HG02798 (cell line): ENCODE measurements around the gene ZNF667.

Experiments used
- ATAC-seq: cut with Tn5 transposase; IDR thresholded peaks from one replicate; pipeline ENCODE4 v1.9.1; 2021; ENCODE audit warnings: mild to moderate bottlenecking; ENCODE audit not compliant: unreplicated experiment, poor library complexity

Gene ZNF667

DNA sequence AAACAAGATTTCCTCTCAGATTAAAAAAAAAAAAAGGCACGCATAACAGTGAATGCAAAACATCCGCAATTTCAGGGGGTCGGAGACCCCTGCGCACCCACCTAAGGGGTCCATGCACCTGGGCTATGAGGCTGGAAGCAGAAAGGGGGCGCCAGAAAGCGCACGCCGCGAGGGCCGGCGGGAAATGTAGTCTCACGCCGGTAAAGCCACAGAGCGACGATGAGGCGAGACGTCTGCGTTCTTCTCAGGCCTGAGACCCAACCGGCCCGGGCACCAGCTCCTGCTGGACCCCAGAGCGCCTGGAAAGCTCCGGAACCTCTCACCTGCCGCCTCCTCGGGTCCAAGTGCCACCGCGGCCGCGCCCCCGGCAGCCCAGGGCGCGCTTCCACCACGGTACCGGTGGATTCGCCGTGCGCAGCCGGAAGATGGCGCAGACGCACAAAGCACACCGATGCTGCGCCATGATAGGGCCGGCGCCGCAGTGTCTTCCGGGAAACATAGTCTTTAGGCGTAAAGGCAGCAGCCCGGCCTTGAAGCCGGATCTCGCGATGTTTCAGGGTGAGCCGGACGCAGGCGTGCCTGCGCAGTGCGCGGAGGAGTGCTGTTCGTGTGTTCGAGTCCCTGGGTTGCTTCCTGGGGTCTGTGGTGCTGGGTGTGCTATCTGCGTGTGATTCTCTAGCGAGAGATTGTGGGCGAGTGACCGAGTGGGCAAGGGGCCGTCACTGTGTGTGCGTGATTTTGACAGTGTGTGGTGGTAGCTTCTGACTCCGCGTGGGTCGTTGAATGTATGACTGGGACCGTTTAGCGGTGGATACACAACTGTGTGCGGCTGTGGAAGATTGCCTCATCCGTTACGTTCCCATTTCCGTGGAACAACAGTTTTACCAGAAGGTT, 83.8 kb downstream of the ZNF667 start, which contains the start of gene ZNF582:
ZNF582 (minus strand) TSS at position 416 of the 894 bp plus-strand sequence. CDS start 1,782 bp downstream, outside the sequence.
- peak; percentile 81 for ATAC-seq
